WERI-Rb-1 (cell line): ENCODE results near the gene MAP2K7.

Experiments used
- DNase-seq: peaks from one replicate; pipeline ENCODE4 v3.0.0-alpha.2; 2020
- H3K27ac ChIP-seq: fragments of 250-450 bp; sonication (Bioruptor Pico); 2 replicates; pipeline ENCODE4 v1.5.1; 2020; ENCODE audit warnings: mild to moderate bottlenecking, moderate library complexity
- H3K27me3 ChIP-seq: fragments of 250-450 bp; sonication (Bioruptor Pico); 2 replicates; pipeline ENCODE4 v1.5.1; 2021; ENCODE audit warnings: mild to moderate bottlenecking, low read depth, moderate library complexity; ENCODE audit not compliant: insufficient read depth, severe bottlenecking
- H3K36me3 ChIP-seq: fragments of 250-450 bp; sonication (Bioruptor Pico); 2 replicates; pipeline ENCODE4 v1.5.1; 2020; ENCODE audit warnings: mild to moderate bottlenecking, moderate library complexity
- H3K4me3 ChIP-seq: 2 replicates; pipeline ENCODE4 v1.5.1; 2011; ENCODE audit warnings: low read depth, mild to moderate bottlenecking, control low read depth, low read length
- H3K9me3 ChIP-seq: fragments of 250-450 bp; sonication (Bioruptor Pico); 2 replicates; pipeline ENCODE4 v1.5.1; 2021; ENCODE audit warnings: mild to moderate bottlenecking, moderate library complexity; ENCODE audit not compliant: severe bottlenecking
- CTCF ChIP-seq: IDR thresholded peaks from 2 replicates; pipeline ENCODE4 v1.5.1; 2011; ENCODE audit warnings: low read depth, mild to moderate bottlenecking, control low read depth, inconsistent platforms, low read length

Gene MAP2K7

GRCh38 chr19:7862413-7862951 lies 41.2 kb upstream of the MAP2K7 start:
- Histone ChIP-seq H3K27me3 (no peaks in the 10 kb centered on the region), H3K4me3 (no peak overlapping the region), H3K27ac (no peak overlapping the region), H3K36me3 (peaks cover 26% of the 10 kb centered on the region), H3K9me3 (no peaks in the 10 kb centered on the region)
- TF ChIP-seq CTCF = no peak
- DNase-seq = no peak

DNA sequence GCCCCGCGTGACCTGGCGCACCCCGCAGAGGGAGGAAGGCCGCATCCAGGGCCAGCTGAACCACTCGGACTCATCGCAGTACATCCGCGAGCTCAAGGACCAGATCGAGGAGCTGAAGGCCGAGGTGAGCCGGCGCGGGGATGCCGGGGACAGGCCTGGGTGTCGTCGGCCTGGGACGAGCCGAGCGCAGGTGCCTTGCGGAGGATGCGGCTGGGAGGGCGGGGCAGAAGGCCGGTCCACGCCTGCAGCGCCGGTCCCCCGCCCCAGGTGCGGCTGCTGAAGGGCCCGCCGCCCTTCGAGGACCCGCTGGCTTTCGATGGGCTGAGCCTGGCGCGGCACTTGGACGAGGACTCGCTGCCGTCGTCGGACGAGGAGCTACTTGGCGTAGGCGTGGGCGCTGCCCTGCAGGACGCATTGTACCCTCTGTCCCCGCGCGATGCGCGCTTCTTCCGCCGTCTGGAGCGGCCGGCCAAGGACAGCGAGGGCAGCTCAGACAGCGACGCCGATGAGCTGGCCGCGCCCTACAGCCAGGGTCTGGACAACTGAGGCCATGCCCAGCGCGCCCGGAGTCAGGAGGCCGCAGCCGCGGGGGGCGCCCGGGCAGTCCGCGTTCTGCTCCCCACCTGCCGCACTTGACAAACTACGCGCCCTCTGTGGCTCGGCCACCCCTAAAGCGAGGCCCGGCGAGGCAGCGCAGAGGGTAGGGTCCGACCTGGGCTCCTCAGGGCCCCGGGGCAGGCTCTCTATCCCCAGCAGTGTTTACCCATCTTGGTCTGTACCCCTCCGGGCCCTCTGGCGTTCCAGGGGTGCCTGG lies 40.3 kb upstream of the MAP2K7 start:
- Histone ChIP-seq H3K4me3 (no peak overlapping the region), H3K36me3 (peaks cover 32% of the 10 kb centered on the region), H3K9me3 (no peaks in the 10 kb centered on the region), H3K27me3 (no peaks in the 10 kb centered on the region), H3K27ac (no peak overlapping the region)
- TF ChIP-seq CTCF = no peak
- no peak for DNase-seq

DNA sequence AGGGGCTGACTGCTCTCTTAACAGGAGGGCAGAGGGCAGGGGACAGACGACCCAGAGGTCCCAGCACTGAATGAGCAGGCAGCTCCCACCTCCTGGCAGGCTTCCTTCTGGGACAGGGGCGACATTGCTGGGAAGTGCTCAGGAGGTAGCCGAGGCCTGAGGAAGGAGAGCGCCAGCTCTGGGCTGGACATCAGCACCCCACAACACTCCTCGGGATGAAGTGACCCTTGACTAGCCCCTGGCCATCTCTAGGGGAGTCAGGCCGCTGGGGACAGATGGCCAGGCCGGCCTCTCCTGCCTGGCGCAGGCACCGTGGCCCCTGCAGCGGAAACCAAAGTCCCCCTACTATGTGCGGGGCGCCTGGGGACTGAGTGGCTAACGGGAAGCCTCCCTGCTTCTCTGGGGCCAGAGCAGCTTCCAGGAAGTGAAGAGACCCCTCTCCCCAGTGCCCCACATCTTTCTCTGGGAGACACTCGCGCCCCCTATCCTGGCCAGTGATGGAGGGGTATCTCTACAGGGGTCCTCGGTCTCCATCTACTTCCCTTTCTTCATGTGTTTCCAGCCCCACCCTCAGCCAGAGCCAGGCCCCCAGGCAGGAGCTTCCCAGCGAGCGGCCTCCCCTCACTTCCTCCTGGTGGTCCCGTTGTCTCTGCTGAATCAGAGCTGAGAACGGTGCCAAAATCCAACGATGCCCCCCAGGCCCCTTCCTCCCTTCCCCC lies 39.5 kb upstream of the MAP2K7 start:
- Histone ChIP-seq H3K27ac (no peak overlapping the region), H3K36me3 (peaks cover 40% of the 10 kb centered on the region), H3K9me3 (no peaks in the 10 kb centered on the region), H3K4me3 (no peak overlapping the region), H3K27me3 (no peaks in the 10 kb centered on the region)
- TF ChIP-seq CTCF = no peak
- DNase-seq = no peak

DNA sequence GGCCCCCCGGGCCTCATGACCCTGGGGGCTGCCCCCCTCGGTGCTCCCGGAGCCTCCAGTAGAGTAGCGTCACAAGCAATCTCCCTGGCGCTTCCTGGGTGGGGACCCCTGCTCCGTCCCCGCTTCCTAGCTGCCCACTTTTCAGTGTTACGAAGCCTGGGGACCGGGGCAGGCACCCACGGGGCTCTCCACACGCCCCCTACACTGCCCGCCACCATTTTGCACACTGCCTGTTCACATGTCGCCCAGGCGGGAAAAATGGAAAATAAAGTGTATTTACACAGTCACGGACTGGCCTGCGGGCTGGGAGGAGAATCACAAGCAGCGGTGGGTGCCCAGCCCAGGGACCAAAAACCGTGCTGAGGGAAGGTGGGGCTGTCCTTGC lies 39.0 kb upstream of the MAP2K7 start:
- Histone ChIP-seq H3K27me3 (no peaks in the 10 kb centered on the region), H3K36me3 (peaks cover 45% of the 10 kb centered on the region), H3K4me3 (no peak overlapping the region), H3K27ac (no peak overlapping the region), H3K9me3 (no peaks in the 10 kb centered on the region)
- TF ChIP-seq CTCF = no peak
- DNase-seq = no peak

DNA sequence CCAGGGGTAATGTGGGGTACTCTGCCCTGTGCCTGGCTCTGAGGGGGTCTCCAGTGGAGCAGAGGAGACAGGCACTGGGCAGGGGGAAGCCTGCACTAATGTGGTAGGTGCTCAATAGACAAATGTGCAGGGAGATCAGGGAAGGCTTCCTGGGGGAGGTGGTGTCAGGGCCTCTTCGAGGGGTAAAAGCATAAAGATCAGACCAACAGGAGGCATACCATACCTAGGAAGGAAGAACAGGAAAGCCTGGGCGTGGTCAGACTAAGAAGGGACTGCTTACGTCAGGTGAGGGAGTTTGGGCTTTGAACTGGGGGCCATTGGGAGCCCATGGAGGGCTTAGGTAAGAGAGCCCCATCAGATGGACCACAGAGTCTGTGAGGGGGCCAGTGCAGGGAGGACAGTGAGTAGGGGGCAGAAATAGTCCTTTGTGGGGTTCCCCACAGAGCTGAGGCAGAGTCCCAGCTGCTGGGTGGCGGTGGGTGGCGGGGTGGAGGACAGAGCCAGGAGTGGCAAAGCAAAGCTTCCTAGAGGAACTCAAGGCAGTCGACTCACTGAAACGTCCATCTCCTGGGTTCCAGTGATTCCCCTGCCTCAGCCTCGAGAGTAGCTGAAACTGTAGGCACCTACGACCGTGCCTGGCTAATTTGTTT lies 38.3 kb upstream of the MAP2K7 start:
- H3K27me3 ChIP-seq = no peaks in the 10 kb centered on the region
- H3K4me3 ChIP-seq = no peak overlapping the region
- no peak for DNase-seq
- no peak overlapping the region for H3K27ac ChIP-seq
- H3K9me3 ChIP-seq = no peaks in the 10 kb centered on the region
- TF ChIP-seq CTCF = no peak
- peaks cover 48% of the 10 kb centered on the region for H3K36me3 ChIP-seq
